Measurements from ENCODE around the gene KCTD13. TPM values are rescaled to one million over a fixed set of nuclear protein-coding genes. Genes with fewer than 3 reads are reported as not detected.
"Not testable (repeated sequence)": the region's sequence is repeated elsewhere in the genome, so short reads cannot be mapped to it uniquely, and the experiment has no call there.

The KCTD13 gene
- total RNA-seq, 1 donor: 21.5 TPM

GRCh38 chr16:29891525-29892457 lies 34.2 kb downstream of the KCTD13 start:
- Histone ChIP-seq H3K4me3 (ENCODE audit: low read length) (no peak overlapping the region), H3K4me1 (ENCODE audit: insufficient read depth, low read length) (no peaks in the 10 kb centered on the region), H3K27me3 (ENCODE audit: insufficient read depth, low read length) (no peaks in the 10 kb centered on the region), H3K9me3 (ENCODE audit: low read depth, low read length) (no peaks in the 10 kb centered on the region)

- not testable (repeated sequence) for H3K4me1 ChIP-seq (ENCODE audit: insufficient read depth, low read length); H3K4me3 ChIP-seq (ENCODE audit: low read length); H3K27me3 ChIP-seq (ENCODE audit: insufficient read depth, low read length); H3K9me3 ChIP-seq (ENCODE audit: low read depth, low read length)
Measured at GRCh38 chr16:29889372-29889771, 36.7 kb downstream of the KCTD13 start.

- no peaks in the 10 kb centered on the region for H3K27me3 ChIP-seq (ENCODE audit: insufficient read depth, low read length)
- no peaks in the 10 kb centered on the region for H3K9me3 ChIP-seq (ENCODE audit: low read depth, low read length)
- H3K4me1 ChIP-seq (ENCODE audit: insufficient read depth, low read length): no peaks in the 10 kb centered on the region
- H3K4me3 ChIP-seq (ENCODE audit: low read length): no peak overlapping the region
Measured at GRCh38 chr16:29883987-29884386, 42.0 kb downstream of the KCTD13 start.

GRCh38 chr16:29881050-29881449 lies 45.0 kb downstream of the KCTD13 start:
- Histone ChIP-seq H3K4me1 (ENCODE audit: insufficient read depth, low read length) (peaks cover 13% of the 10 kb centered on the region), H3K9me3 (ENCODE audit: low read depth, low read length) (no peaks in the 10 kb centered on the region), H3K27me3 (ENCODE audit: insufficient read depth, low read length) (peaks cover 14% of the 10 kb centered on the region), H3K4me3 (ENCODE audit: low read length) (no peak overlapping the region)

GRCh38 chr16:29878172-29878571 lies 47.9 kb downstream of the KCTD13 start:
- no peak overlapping the region for H3K4me3 ChIP-seq (ENCODE audit: low read length)
- peaks cover 13% of the 10 kb centered on the region for H3K4me1 ChIP-seq (ENCODE audit: insufficient read depth, low read length)
- peaks cover 18% of the 10 kb centered on the region for H3K27me3 ChIP-seq (ENCODE audit: insufficient read depth, low read length)
- no peaks in the 10 kb centered on the region for H3K9me3 ChIP-seq (ENCODE audit: low read depth, low read length)

GRCh38 chr16:29877266-29877961 lies 48.6 kb downstream of the KCTD13 start:
- Histone ChIP-seq H3K4me1 (ENCODE audit: insufficient read depth, low read length) (peaks cover 13% of the 10 kb centered on the region), H3K27me3 (ENCODE audit: insufficient read depth, low read length) (peaks cover 18% of the 10 kb centered on the region), H3K9me3 (ENCODE audit: low read depth, low read length) (no peaks in the 10 kb centered on the region), H3K4me3 (ENCODE audit: low read length) (no peak overlapping the region)

- Histone ChIP-seq H3K4me1 (ENCODE audit: insufficient read depth, low read length) (peaks cover 13% of the 10 kb centered on the region), H3K4me3 (ENCODE audit: low read length) (no peak overlapping the region), H3K9me3 (ENCODE audit: low read depth, low read length) (no peaks in the 10 kb centered on the region), H3K27me3 (ENCODE audit: insufficient read depth, low read length) (peaks cover 18% of the 10 kb centered on the region)
Measured at GRCh38 chr16:29876594-29877249, 49.3 kb downstream of the KCTD13 start.

- Histone ChIP-seq H3K27me3 (ENCODE audit: insufficient read depth, low read length) (peaks cover 18% of the 10 kb centered on the region), H3K4me3 (ENCODE audit: low read length) (no peak overlapping the region), H3K4me1 (ENCODE audit: insufficient read depth, low read length) (peaks cover 13% of the 10 kb centered on the region), H3K9me3 (ENCODE audit: low read depth, low read length) (no peaks in the 10 kb centered on the region)
Measured at GRCh38 chr16:29876217-29876593, 49.8 kb downstream of the KCTD13 start.

GRCh38 chr16:29875206-29875605 lies 50.8 kb downstream of the KCTD13 start:
- H3K4me1 ChIP-seq (ENCODE audit: insufficient read depth, low read length): peaks cover 13% of the 10 kb centered on the region
- H3K27me3 ChIP-seq (ENCODE audit: insufficient read depth, low read length): peaks cover 18% of the 10 kb centered on the region
- H3K4me3 ChIP-seq (ENCODE audit: low read length): no peak overlapping the region
- no peaks in the 10 kb centered on the region for H3K9me3 ChIP-seq (ENCODE audit: low read depth, low read length)

- Histone ChIP-seq H3K27me3 (ENCODE audit: insufficient read depth, low read length) (peaks cover 18% of the 10 kb centered on the region), H3K4me3 (ENCODE audit: low read length) (no peak overlapping the region), H3K4me1 (ENCODE audit: insufficient read depth, low read length) (peaks cover 13% of the 10 kb centered on the region), H3K9me3 (ENCODE audit: low read depth, low read length) (no peaks in the 10 kb centered on the region)
Measured at GRCh38 chr16:29873319-29873718, 52.7 kb downstream of the KCTD13 start.

GRCh38 chr16:29871822-29872546 lies 54.0 kb downstream of the KCTD13 start:
- H3K4me1 ChIP-seq (ENCODE audit: insufficient read depth, low read length): peaks cover 8% of the 10 kb centered on the region
- H3K27me3 ChIP-seq (ENCODE audit: insufficient read depth, low read length): peaks cover 11% of the 10 kb centered on the region
- no peaks in the 10 kb centered on the region for H3K9me3 ChIP-seq (ENCODE audit: low read depth, low read length)
- H3K4me3 ChIP-seq (ENCODE audit: low read length): no peak overlapping the region

- not testable (repeated sequence) for H3K4me1 ChIP-seq (ENCODE audit: insufficient read depth, low read length); H3K9me3 ChIP-seq (ENCODE audit: low read depth, low read length); H3K27me3 ChIP-seq (ENCODE audit: insufficient read depth, low read length); H3K4me3 ChIP-seq (ENCODE audit: low read length)
Measured at GRCh38 chr16:29869067-29869466, 57.0 kb downstream of the KCTD13 start.

- H3K4me1 ChIP-seq (ENCODE audit: insufficient read depth, low read length): peaks cover 4% of the 10 kb centered on the region
- H3K4me3 ChIP-seq (ENCODE audit: low read length): no peak overlapping the region
- H3K27me3 ChIP-seq (ENCODE audit: insufficient read depth, low read length): no peaks in the 10 kb centered on the region
- H3K9me3 ChIP-seq (ENCODE audit: low read depth, low read length): no peaks in the 10 kb centered on the region
Measured at GRCh38 chr16:29868396-29869009, 57.5 kb downstream of the KCTD13 start.

GRCh38 chr16:29864205-29864604 lies 61.8 kb downstream of the KCTD13 start:
- H3K9me3 ChIP-seq (ENCODE audit: low read depth, low read length): no peaks in the 10 kb centered on the region
- peaks cover 29% of the 10 kb centered on the region for H3K4me1 ChIP-seq (ENCODE audit: insufficient read depth, low read length)
- H3K4me3 ChIP-seq (ENCODE audit: low read length): no peak overlapping the region
- no peaks in the 10 kb centered on the region for H3K27me3 ChIP-seq (ENCODE audit: insufficient read depth, low read length)

Measured in mononuclear cell (primary cell).